HG02970 (cell line): Measurements from ENCODE around the gene KIAA0513.
"Not testable (repeated sequence)": the region's sequence is repeated elsewhere in the genome, so short reads cannot be mapped to it uniquely, and the experiment has no call there.

Experiments used
- ATAC-seq: cut with Tn5 transposase; IDR thresholded peaks from one replicate; pipeline ENCODE4 v1.9.1; 2021; ENCODE audit warnings: mild to moderate bottlenecking, moderate library complexity, moderate number of reproducible peaks; ENCODE audit not compliant: unreplicated experiment, low FRiP score

The KIAA0513 gene

GRCh38 chr16:85104821-85105391 is 77.3 kb downstream of the KIAA0513 start:
- no peak for ATAC-seq

GRCh38 chr16:85105475-85105874 is 77.9 kb downstream of the KIAA0513 start:
- ATAC-seq: no peak

GRCh38 chr16:85107083-85107482 is 79.5 kb downstream of the KIAA0513 start:
- no peak for ATAC-seq

- no peak for ATAC-seq
Measured at GRCh38 chr16:85107532-85107931, 79.9 kb downstream of the KIAA0513 start.

GRCh38 chr16:85110105-85110504 is 82.5 kb downstream of the KIAA0513 start:
- ATAC-seq: no peak

- ATAC-seq: no peak
Measured at GRCh38 chr16:85111184-85111583, 83.6 kb downstream of the KIAA0513 start.

- no peak for ATAC-seq
Measured at GRCh38 chr16:85112364-85112763, 84.8 kb downstream of the KIAA0513 start, which contains the start of gene CIBAR2. TSS of gene CIBAR2 (minus strand) at chr16:85112472. CDS start at chr16:85112352, 120 bp downstream.

GRCh38 chr16:85113168-85113733 is 85.7 kb downstream of the KIAA0513 start:
- ATAC-seq: no peak

- ATAC-seq: no peak
Measured at GRCh38 chr16:85113913-85114312, 86.3 kb downstream of the KIAA0513 start.

- ATAC-seq: no peak
Measured at GRCh38 chr16:85114909-85115567, 87.4 kb downstream of the KIAA0513 start.

- ATAC-seq: no peak
Measured at GRCh38 chr16:85117418-85117817, 89.8 kb downstream of the KIAA0513 start.

GRCh38 chr16:85120006-85120340 is 92.4 kb downstream of the KIAA0513 start:
- no peak for ATAC-seq

- ATAC-seq: not testable (repeated sequence)
Measured at GRCh38 chr16:85123441-85123840, 95.8 kb downstream of the KIAA0513 start.

GRCh38 chr16:85123891-85124635 is 96.5 kb downstream of the KIAA0513 start:
- no peak for ATAC-seq

GRCh38 chr16:85124636-85125346 is 97.2 kb downstream of the KIAA0513 start:
- ATAC-seq: no peak

GRCh38 chr16:85125570-85126393 is 98.2 kb downstream of the KIAA0513 start:
- ATAC-seq: no peak

GRCh38 chr16:85126394-85126704 is 98.8 kb downstream of the KIAA0513 start:
- ATAC-seq: no peak

- ATAC-seq: no peak
Measured at GRCh38 chr16:85126705-85127378, 99.2 kb downstream of the KIAA0513 start.

GRCh38 chr16:85127379-85127723 is 99.8 kb downstream of the KIAA0513 start:
- no peak for ATAC-seq
